NCI-H1436 treated with DMSO at 0.1 percent for 48 hours (cell line): ENCODE measurements around the gene ZNF718.
"Not testable (repeated sequence)": the region's sequence is repeated elsewhere in the genome, so short reads cannot be mapped to it uniquely, and the experiment has no call there.

Experiments
- DNase-seq: peaks from one replicate; lab custom pipeline; 2025; lab: John Stamatoyannopoulos, UW

Gene ZNF718

DNA sequence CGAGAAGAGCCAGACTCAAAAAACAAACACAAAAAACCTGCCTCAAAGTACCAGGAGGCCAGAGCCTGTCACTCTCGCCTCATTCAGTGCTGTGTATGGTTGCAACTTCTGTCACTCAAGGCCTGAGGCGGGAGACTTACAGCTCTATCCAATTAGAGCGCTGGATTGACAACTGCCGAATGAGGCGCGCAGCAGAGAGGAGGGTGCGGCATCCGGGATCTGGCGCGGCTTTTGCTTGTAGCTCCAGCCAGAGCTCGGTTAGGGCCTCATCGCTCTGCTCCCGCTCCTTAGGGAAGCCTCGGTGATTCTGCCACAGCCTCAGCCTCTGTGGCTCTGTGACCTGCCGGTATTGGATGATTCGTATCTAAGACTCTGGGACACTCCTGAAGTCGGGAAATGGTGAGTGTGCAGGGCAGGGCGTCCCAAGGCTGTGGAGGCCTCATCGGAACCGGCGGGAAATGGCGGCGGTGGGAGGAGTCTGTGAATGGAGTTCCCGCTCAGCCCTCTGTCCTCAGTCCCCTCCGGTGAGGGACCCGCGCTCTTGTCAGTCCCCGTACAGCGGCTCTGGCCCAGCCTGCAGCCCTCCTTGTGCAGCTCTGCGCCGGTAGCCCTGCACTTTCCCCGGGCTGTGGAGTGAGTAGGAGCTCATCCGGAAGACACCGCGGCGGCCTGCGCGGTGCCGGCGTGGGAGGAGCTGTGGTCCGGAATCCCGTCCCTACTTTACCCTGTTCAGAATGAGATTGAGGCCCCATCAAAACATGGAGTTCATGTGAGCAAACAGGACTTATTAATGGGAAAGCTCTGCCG, at the start of gene ZNF718:
Gene ZNF718, plus strand, starts transcription at position 227 of the 807 bp plus-strand sequence. Its CDS starts 170 bp downstream, at position 397.
- peak; percentile 83 for DNase-seq

DNA sequence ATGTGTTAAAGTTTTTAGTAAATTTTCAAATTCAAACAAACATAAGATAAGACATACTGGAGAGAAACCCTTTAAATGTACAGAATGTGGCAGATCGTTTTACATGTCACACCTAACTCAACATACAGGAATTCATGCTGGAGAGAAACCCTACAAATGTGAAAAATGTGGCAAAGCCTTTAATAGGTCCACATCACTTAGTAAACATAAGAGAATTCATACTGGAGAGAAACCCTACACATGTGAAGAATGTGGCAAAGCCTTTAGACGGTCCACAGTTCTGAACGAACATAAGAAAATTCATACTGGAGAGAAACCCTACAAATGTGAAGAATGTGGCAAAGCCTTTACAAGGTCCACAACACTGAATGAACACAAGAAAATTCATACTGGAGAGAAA, 38.4 kb upstream of the ZNF718 start:
- DNase-seq, result no peak

DNA sequence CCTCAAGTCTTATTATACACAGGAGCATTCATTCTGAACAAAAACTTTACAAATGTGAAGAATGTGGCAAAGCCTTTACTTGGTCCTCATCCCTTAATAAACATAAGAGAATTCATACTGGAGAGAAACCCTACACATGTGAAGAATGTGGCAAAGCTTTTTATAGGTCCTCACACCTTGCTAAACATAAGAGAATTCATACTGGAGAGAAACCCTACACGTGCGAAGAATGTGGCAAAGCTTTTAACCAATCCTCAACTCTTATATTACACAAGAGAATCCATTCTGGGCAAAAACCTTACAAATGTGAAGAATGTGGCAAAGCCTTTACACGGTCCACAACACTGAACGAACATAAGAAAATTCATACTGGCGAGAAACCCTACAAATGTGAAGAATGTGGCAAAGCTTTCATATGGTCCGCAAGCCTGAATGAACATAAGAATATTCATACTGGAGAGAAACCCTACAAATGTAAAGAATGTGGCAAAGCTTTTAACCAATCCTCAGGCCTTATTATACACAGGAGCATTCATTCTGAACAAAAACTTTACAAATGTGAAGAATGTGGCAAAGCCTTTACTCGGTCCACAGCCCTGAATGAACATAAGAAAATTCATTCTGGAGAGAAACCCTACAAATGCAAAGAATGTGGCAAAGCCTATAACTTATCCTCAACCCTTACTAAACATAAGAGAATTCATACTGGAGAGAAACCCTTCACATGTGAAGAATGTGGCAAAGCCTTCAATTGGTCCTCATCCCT, 37.6 kb upstream of the ZNF718 start:
- DNase-seq, result not testable (repeated sequence)

DNA sequence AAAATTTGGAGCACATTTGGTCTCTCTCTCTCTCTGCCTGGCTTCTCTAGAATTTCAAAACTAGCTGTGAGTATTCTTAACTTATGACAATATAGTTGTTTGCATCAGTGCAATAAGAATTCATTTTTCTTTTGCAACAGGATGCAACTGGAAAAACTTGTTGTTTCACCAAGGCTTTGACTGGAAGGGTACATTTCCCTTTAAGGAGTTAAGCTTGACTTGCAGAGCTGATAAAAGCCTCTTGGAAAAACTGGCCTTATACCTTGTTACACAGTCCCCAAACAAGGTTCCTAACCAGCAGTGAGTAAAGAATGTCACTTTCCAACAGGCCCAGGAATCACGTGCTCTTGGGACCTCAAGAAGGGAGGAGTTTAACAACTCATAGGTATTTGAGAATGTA, 25.9 kb upstream of the ZNF718 start:
- no peak for DNase-seq

DNA sequence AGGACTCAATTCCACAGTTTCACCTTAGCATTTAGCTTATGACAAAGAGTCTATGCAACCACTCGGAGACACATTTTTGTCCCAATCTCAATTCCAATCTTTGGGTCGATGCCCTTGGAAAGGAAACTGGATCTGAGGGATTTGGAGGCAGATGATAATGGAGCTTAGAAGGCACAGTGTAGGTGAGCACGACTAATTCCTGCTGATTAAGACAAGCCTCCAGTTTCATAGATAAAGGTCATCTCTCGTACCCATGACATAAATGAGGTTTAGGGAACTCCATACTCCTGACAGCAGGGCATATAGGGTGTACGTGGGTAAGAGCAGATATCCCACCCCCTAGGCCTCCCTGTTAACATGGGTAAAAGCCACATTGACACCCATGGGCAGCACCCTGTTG, 24.4 kb upstream of the ZNF718 start:
- no peak for DNase-seq

DNA sequence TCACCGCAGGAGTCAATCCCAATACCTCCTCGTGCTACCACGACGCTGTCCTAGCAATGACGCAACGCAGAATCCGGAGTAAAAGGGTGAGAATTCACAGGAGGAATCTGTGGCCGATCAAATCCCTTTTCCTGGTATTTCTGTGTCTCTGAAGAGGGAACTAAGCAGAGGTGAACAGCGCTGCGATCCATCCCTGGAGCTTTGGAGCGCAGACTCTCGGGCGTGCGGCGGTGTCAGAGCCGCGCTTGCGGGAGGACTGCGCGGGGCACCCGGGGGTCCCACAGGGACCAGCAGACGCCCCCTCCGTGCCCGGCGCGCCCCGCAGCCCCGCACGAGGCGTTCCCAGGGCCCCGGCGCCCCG, 17.2 kb upstream of the ZNF718 start:
- no peak for DNase-seq

DNA sequence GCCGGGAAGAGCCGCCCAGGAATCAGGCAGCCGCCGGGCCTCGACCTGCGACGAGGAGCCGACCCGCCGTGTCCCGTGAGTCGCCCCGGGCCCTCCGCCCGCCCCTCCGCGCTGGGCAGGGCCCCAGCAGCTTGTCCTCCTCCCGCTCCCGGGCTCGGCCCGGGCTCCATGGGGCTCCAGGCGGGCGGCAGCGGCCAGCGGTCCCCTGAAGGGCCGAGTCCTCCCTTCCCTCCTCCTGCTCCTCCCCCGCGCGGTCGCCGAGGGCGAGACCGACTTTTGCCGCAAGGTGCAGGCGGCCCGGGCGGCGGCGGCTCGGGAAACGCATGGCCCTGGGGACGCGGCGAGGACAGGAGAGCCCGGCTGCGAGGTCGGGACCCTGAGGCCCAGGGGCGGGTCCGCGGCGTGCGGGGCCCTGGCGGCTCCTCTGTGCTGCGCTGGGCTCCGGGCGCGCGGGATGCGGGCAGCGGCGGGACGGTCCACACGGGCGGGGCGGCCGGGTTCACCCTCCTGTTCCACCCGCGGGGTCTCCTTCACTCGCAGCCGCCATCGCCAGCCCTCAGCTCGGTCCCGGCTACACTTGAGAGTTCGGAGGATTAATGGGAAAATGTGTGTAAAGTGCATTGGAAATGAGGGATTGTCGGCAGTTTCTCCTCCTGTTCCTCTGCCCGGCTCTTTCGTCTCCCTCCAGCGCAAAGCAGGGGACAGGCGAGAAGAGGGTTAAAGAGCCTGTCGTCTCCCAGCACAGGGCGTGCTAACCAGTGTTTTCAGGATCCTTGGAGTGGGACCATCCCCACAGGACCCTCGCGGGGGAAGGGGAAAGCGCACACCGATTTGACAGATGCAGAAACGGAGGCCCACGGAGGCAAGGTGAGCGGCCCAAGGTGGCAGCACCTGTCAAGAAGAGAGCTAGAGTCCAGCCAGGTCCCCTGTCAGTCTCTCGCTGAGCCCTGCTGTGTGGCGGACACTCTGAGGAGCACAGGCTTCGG, 16.6 kb upstream of the ZNF718 start:
- DNase-seq, result no peak

DNA sequence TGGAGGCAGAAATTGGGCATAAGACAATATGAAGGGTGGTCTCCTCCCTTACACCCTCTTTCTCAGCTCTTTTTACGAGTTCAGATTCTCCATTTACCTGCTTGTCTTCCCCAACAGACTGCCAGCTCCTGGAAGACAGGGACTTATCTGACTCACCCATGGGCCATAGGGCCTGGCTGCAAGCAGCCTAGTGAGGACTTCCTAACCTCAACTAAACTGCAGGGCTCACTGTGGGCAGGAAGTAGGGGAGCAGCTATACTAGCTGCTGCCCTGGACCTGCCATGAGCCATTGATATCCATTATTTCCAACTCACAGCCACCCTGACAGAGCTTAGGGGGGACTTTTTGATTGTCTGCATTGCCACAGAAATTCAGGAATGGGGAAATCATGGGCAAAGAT, 11.5 kb upstream of the ZNF718 start:
- no peak for DNase-seq

DNA sequence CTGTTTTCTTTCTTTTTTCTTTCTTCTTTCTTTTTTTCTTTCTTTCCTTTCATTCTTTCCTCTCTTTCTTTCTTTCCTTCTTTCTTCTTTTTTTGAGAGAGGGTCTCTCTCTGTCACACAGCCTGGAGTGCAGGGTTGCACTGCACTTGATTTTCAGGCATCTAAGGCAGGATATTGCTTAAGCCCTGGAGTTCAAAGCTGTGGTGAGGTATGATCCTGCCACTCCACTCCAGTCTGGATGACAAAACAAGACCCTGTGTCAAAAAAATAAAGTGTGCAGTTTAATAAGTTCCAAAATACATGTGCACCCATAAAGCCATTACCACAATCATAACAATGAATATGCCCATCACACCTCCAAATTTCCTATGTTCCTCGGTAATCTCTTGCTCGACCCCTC, 10.6 kb upstream of the ZNF718 start:
- no peak for DNase-seq

DNA sequence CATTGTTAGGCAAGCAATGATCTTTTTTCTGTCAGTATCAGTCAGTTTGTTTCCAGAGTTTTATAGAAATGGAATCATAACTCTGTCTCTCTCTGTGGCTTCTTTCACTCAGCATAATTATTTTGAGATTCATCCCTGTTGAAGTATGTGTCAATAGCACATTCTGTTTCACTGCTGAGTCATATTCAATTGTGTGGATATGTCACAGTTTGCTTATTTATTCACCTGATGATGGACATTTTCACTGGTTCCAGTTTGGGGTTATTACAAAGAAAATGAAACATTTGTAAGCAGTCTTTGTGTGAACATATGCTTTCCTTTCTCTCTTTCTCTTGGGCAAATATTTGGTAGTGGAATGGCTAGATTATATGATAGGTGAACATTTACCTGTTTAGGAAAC, 10.2 kb upstream of the ZNF718 start:
- no peak for DNase-seq

DNA sequence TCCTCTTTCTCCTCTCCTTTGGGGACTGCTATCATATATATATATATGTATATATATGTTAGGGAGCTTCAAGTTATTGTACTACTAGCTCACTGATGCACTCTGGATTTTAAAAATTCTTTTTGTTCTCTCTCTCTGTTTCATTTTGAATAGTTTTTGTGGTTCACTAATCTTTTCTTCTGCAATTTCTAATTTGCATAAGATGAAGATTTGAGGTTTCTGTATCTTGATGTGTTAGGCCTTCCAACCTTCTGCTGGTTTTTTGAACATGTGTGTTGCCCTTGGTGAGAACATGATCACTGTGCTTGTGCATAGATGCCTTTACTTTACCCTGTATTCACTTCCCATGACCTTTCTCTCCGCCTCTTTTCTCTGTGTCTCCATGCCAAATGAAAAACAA, 7.8 kb upstream of the ZNF718 start:
- no peak for DNase-seq

DNA sequence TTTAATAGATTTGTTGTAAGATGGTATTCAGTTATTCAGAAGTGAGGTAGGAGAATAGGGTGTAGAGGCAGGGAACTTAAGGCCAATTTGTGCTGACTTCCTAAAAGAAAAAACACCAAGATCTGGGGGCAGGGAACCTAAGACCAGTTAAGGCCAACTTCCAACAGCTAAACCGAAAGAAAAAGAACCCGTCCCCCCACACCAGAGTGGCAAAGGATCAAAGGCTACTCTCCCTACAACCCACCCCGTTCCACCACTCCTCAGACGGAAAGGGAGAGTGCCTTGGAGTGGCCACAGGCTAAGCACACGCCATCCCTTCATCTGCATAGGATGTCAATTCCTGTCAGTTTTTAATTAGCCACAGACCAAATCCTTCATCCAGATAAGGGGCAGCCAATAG, 3.7 kb upstream of the ZNF718 start:
- DNase-seq, result no peak

DNA sequence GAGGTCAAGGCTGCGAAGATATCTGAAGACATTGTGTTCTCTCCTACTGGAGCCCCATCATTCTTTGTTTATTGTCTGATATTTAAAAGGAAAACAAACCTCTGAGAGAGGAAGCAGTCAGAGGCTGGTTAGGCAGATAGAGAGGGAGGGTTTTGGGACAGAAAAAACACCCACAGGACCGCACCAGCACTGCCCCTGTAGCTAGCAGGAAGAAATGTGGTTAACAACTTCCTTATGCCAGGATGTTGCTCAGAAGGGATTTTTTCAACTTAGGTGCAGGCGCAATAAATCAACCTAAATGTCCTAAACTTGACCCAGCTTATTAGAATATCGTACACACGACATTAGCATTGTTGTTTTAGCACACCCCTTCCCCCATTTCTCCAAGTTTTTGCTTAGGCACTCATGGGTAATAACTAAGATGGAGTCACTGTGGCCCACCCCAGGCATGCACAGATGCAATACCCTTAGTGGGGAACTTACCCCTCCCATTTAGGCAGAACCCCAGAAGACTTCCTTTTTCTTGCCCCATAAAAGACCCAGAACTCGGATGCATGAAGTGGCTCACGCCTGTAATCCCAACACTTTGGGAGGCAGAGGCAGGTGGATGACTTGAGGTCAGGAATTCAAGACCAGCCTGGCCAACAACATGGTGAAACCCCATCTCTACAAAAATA, 2.8 kb upstream of the ZNF718 start:
- DNase-seq, result no peak

DNA sequence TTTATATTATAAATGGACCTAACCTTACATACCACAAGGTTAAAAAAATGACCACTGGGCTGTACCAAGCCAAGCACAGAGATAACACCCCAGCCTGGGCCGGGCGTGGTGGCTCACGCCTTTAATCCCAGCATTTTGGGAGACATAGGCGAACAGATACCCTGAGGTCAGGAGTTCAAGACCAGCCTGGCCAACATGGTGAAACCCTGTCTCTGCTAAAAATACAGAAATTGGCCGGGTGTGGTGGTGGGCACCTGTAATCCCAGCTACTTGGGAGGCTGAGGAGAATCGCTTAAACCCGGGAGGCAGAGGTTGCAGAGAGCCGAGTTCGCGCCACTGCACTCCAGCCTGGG, 403 bp upstream of the ZNF718 start:
- not testable (repeated sequence) for DNase-seq

DNA sequence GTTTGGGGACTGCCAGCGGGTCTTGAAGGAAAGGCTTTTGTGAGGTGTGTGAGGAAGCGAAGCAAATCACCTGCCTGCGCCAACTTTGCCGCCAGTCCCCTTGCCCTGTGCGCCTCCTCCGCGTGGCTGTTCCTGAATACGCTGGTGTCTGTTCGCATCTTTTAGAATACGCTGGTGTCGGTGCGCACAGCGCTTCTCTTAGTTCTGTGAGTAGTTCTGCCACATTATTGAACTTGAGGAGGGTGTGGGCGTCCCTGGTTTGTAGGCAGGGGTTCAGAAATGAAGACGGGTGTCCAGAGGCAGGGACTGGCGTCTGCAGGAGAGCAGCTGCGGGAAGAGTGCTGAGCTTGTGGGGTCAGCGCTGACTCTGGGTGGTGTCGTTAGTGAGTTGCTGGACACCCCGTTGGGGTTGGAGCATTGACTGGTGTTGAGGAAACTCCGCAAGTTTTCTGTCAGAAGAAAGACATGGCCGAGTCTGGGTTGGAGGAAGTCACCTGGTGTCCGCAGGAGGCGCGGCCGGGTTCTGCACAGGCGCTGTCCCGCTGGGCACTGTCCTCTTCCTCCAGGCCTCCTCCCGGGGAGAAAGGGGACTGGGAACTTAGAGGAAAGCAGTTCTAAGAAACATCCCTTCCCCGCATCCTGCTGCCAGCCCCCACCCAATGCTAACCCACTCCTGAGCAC, 930 bp downstream of the ZNF718 start:
- DNase-seq, result no peak

DNA sequence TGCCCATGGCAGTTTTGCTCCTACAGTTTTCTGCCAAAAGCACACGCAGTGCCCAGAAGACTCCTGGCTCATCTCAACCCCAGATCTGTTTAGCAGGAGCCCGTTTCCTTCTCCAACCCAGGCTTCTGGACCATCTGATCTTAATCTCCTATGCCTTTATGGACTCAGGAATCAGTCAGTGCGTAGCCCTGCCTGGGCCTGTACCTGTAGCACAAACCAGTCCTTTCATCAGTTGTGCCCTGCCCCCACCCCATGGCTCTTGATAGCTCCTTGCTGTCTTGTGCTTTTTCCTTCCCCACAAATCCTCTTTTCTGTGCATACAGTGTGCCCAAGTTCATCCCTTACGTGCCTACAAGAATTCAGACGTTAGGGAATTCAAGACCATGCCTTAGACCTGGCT, 1.5 kb downstream of the ZNF718 start:
- no peak for DNase-seq

DNA sequence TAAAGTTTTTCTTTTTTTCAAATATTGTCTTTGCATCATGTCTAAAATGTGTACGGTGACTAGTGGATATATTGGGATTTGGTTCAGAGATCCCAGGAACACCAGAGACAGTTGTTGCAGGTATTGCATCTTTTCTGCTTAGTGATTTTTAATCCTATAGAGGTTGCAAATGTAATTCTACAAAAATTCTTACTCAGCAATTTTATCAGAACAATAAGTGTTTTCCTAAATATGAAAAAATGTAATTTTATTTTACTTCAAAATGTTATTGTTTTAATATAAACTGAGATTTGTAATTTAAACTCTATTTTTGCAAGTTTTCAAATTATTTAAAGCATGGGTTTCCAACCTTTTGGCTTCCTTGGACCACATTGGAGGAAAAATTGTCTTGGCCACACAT, 8.2 kb downstream of the ZNF718 start:
- no peak for DNase-seq

DNA sequence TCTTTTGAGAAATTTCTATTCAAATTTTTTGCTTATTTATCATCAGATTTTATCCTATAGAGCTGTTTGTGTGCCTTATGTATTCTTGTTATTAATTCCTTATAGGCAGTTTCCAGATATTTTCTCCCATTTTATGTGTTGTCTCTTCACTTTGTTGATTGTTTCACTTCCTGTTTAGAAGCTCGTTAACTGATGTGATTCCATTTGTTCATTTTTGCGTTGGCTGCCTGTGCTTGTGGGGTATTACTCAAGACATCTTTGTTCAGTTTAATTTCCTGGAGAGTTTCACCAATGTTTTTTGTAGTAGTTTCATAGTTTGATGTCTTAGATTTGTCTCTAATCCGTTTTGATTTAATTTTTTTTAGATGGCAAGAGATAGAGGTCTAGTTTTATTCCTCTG, 14.6 kb downstream of the ZNF718 start:
- DNase-seq, result no peak

DNA sequence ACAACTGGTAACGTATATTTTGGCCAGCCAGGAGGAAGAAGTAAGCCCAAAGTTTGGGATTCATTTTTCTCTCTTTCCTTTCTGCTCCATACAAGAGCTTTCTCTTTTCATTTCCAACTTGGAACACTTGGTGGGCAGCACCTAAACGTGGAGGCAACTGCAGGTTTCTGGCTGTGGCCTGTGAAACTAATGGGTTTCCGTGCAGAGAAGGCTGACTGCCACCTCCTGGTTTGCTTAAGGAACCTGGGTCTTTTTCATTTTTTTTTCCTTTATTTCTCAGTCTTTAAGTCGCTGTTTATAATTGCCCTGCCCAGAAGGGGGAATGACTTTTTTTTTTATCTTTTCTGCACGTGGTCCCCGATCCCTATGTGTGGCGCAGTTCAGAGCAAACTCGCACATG, 15.4 kb downstream of the ZNF718 start:
- DNase-seq, result no peak

DNA sequence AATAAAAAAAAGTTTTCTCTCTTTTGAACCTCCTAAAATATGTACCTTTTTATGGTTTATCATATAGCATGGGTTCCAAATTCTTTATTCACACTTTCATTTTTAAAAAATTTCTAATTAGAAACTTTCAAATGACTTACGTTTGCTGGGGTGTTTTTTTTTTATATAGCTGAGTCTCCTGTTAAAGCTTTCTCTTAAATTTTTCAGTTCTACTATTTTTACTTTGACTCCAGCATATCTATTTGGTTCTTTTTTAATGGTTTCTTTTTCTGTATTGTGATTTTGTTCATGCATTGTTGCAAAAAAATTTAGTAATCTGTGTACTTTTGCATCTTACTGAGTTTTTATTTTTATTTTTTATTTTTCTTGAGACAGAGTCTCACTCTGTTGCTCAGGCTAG, 22.3 kb downstream of the ZNF718 start:
- DNase-seq, result no peak

DNA sequence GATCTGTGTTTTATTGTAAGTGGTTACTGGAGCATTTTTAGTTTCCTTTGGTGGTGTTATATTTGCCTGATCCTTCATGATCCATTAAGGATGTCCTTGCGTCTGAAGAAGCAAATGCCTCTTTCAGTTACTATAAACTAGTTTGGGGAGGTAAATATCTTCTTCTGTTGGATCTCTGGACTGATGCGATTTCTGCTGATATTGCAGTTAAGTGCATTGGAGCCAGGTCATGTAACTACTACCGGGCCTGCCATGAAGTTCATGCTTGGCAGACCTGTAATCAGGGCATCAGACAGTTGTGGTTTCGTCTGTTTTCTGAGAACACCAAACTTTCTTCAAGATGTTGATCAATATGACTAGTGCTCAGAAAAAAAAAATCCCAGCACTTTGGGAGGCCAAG, 22.9 kb downstream of the ZNF718 start:
- no peak for DNase-seq
